Activated T-cell treated with anti-CD3 and anti-CD28 coated beads, Interleukin-2, amount 50 U/mL, for 72 hours (primary cell): ENCODE data around the gene HOXB2. TPM values are rescaled to one million over a fixed set of nuclear protein-coding genes. Genes with fewer than 3 reads are reported as not detected.

Source experiments
- ATAC-seq, 2 donors: fragments of 150-1000 bp; cut with Tn5 transposase; replicated peaks in 1 of 2; 2 replicates each; pipeline ENCODE4 v1.10.0; 2021; ENCODE audit warnings: moderate library complexity in 2 of 2, mild to moderate bottlenecking in 1 of 2
- DNase-seq, 2 donors: peaks; one replicate each; pipeline ENCODE4 v3.0.0; 2021 to 2022; ENCODE audit warnings: mixed read lengths in 1 of 2
- H3K27ac Mint-ChIP-seq: one replicate; pipeline ENCODE4 v1.8.0; 2022; ENCODE audit warnings: mild to moderate bottlenecking, moderate library complexity, mixed read lengths
- H3K27me3 Mint-ChIP-seq: one replicate; pipeline ENCODE4 v1.8.0; 2022; ENCODE audit warnings: low read depth, mixed read lengths
- H3K36me3 Mint-ChIP-seq, 2 donors: one replicate each; pipeline ENCODE4 v1.8.0; 2022; ENCODE audit warnings: mixed read lengths in 2 of 2, mild to moderate bottlenecking in 1 of 2; ENCODE audit not compliant: insufficient read depth in 2 of 2
- H3K4me1 Mint-ChIP-seq: one replicate; pipeline ENCODE4 v1.8.0; 2022; ENCODE audit warnings: low read depth, mixed read lengths
- H3K4me3 Mint-ChIP-seq, 2 donors: one replicate each; pipeline ENCODE4 v1.8.0; 2022; ENCODE audit warnings: mild to moderate bottlenecking in 2 of 2, mixed read lengths in 2 of 2, moderate library complexity in 2 of 2
- H3K9me3 Mint-ChIP-seq, 2 donors: one replicate each; pipeline ENCODE4 v1.8.0; 2022; ENCODE audit warnings: mixed read lengths in 2 of 2
- total RNA-seq, 2 donors: library from RNA; stranded (reverse); gene quantifications; one replicate each; pipeline ENCODE4 v1.2.3, GENCODE V29; 2022

The HOXB2 gene
- total RNA-seq, 2 donors from 2014 or later, result 18.1 to 37.7 TPM

DNA sequence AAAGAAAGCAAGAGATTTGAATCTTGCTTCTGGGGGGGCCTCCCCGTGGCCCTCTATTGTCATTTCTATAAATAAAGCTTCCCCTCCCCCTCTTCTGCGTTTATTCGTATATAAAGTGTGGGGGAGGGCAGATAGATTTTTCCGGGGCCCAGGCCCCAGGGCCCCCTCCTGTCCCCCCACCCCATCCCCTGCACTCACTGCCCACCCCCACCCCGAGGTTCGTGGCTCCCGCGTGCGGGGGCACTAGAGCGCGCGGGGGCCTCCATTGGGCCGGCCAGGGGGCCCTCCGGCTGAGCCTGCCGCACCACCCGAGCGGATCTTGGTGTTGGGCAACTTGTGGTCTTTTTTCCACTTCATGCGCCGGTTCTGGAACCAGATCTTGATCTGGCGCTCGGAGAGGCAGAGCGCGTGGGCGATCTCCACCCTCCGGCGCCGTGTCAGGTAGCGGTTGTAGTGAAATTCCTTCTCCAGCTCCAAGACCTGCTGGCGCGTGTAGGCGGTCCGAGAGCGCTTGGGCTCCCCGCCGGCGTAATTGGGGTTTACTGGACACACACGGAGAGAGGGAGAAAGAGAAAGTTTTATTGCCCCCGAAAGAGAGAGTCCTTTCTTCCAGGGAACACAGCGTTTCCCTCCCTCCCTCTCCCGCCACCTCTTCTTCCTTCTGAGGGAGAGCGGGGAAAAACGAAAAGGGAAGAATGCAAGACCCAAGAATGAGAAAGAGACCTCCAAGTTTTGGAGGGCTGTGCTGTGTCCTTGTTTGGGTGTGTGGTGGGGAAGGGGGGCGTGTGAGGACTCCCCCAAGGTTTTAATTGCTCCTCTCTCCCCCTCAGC is 31.8 kb upstream of the HOXB2 start:
- Mint-ChIP-seq H3K9me3 (no peaks in the 10 kb centered on the region), H3K36me3 (peaks cover 2 to 3% of the 10 kb centered on the region in 2 donors), H3K27ac (no peak overlapping the region), H3K4me3 (peak overlapping the region; percentile 75 to 78), H3K27me3 (peaks cover 41% of the 10 kb centered on the region), H3K4me1 (peaks cover 45% of the 10 kb centered on the region)
- DNase-seq (no peak), ATAC-seq (no peak)

DNA sequence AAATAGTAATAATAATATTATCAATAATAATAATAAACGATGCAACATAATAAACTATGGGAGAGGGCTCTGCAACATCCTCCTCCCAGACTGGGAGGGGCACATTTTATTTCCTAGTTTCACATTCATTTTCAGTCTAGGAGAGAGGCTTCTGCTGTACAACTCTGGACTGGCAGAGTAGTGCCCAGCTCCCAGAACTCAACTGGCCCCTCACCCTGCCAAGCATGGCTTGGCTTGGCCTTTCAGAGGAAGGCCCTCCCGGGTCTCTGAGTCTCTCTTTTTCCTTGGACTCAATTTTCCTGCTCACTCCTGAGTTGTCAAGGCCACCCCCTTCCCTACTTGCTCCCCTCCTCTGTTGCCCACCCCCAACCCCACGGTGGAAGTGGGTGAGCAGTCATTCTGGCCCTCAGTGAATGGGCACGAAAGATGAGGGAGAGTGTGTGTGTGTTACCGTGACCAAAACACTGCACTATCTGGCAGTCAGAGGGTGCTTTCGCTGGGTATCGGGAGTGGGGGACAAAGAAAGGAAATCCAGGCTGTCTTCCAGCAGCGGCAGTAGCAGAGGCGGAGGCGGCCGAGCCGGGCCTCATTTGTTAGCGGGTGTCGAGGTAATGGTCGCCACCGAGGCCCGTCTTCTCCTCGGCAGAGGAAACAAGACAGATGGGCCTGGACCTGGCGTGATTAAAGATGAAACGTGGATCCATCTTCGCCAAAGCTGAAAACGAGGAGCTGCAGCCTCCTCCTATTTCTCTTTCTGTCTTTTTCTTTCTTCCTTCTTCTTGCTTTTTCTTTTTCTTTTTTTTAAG is 31.0 kb upstream of the HOXB2 start:
- Mint-ChIP-seq H3K4me1 (peaks cover 37% of the 10 kb centered on the region), H3K36me3 (peaks cover 2 to 3% of the 10 kb centered on the region in 2 donors), H3K4me3 (peak overlapping the region in 1 of 2 donors; percentile 37), H3K9me3 (no peaks in the 10 kb centered on the region), H3K27ac (no peak overlapping the region), H3K27me3 (peaks cover 33% of the 10 kb centered on the region)
- ATAC-seq (no peak), DNase-seq (no peak)

DNA sequence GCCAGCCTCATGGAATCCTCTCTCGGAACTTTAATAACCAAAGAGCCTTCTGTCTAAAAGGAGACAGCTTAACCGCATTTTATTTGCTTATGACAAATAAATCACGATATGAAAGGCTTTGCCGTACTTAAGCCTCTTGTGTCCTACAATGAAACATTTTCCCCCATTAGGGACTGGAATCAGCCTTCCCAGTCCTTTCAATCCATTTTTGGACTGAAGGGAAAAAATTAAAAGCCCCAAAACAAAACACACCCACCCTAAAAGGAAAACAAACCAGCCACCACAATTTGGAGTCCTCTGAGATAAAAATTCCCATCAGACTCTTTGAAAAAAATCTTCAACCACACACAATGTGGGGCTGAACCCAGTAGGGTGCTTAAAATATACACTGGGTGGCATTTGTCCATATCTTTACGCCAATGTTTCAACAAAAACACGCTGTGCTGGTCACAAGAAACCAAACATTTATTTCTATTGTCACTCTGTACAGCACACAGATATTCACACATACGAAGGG is 30.2 kb upstream of the HOXB2 start:
- Mint-ChIP-seq H3K27ac (no peak overlapping the region), H3K27me3 (peaks cover 25% of the 10 kb centered on the region), H3K4me1 (peaks cover 29% of the 10 kb centered on the region), H3K4me3 (no peak overlapping the region), H3K9me3 (no peaks in the 10 kb centered on the region), H3K36me3 (peaks cover 2 to 3% of the 10 kb centered on the region in 2 donors)
- ATAC-seq (no peak), DNase-seq (no peak)

DNA sequence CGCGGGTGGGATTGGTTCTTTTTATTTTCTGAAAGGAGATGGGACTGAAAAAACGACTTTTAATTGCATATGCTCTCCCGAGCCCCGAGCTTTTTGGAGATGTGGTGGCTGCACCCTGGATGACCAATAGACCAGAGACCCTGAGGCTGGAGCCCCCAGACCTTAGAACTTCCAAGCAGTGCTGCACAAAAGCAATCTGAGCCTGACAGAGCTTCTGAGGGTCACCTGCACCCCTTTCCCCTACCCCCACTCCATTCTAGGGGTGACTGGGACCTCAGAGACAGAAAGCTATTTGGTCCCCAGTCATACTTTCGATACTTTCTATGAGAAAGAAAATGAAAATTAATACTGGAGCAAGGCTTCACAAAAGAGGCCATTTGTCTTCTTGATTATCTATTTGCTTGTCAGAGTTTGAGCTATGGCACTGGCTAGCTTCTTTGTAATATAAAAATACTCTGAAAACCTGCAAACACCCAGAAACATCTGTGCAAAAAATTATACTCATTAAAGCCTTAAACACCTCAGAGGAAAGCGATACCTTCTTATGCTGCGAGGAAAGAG is 29.7 kb upstream of the HOXB2 start:
- Mint-ChIP-seq H3K4me3 (no peak overlapping the region), H3K36me3 (peaks cover 2 to 3% of the 10 kb centered on the region in 2 donors), H3K9me3 (no peaks in the 10 kb centered on the region), H3K27ac (no peak overlapping the region), H3K27me3 (peaks cover 20% of the 10 kb centered on the region), H3K4me1 (peaks cover 24% of the 10 kb centered on the region)
- no peak for DNase-seq
- no peak for ATAC-seq

DNA sequence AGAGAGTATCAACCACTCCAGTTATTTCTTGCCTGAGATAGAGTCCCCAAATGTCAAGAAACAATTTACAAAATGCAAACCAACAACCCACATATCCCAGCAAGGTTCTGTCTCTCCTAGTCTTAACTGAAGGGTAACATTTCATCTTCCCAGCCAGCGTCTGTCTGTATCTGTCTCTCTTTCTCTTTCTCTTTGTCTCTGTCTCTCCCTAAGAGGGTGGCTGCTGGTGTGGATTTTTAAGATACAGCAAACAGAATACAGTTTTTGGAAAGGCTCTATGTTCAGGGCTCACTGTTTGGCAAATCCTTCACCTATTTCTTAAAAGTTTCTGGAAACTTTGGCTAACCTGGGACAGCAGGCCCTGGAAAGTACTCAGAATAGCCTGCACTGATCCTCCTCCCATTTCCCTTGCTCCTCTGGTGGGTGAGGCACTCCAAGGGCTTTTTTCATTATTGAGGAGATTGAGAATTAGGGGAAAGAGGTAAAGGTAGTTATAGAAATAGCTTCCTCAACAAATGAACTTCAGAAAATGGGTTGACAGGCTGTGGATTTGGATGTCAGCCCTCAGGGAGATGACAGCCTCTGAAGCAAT is 27.0 kb upstream of the HOXB2 start:
- ATAC-seq, result no peak
- DNase-seq, result no peak

DNA sequence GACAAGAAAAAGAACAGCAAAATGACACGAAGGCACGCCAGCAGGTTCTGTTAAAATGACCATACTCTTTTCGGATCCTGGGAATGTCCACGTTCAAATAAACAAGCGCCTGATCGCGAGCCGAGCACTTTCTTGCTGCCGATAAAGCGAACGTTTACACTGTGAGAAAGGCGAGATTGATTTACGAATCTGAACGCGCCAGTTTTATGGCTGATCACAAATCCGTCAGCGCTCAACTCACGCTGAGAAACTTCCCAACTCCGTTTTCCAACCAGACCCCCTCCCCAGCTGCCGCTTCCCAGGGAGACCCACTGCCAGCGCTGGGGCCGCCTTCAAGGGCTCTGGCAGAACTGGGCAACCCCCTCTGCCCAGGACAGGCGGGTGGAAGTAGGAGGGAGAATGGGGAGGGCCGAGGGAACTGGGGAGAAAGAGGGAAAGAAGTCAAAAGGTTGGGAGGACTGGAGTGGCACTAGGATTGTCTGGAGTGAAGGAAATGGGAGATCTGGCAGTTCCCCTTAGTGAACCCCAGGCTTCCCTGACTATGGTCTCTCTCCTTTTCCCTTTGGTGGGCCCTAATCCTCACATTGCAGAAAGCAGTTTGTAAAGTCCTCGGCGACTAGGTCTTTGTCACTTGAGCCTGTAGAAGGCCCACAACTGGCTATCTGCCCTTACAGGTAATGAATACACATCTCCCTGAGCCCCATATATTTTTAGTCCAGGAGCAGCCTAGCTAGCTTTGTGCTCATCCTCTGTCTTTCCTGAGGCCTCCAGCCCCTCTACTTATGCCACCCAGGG is 26.3 kb upstream of the HOXB2 start:
- H3K27ac Mint-ChIP-seq, result no peak overlapping the region
- DNase-seq, result no peak
- H3K9me3 Mint-ChIP-seq, result no peaks in the 10 kb centered on the region
- H3K36me3 Mint-ChIP-seq, result no peaks in the 10 kb centered on the region
- H3K4me1 Mint-ChIP-seq, result peaks cover 8% of the 10 kb centered on the region
- H3K27me3 Mint-ChIP-seq, result peaks cover 9% of the 10 kb centered on the region
- ATAC-seq, result no peak
- H3K4me3 Mint-ChIP-seq, result no peak overlapping the region

More for the DNA sequence above, 27.0 kb upstream of the HOXB2 start:
- Mint-ChIP-seq H3K9me3 (no peaks in the 10 kb centered on the region), H3K4me3 (no peak overlapping the region), H3K27me3 (peaks cover 9% of the 10 kb centered on the region), H3K36me3 (no peaks in the 10 kb centered on the region), H3K4me1 (peaks cover 11% of the 10 kb centered on the region), H3K27ac (no peak overlapping the region)

DNA sequence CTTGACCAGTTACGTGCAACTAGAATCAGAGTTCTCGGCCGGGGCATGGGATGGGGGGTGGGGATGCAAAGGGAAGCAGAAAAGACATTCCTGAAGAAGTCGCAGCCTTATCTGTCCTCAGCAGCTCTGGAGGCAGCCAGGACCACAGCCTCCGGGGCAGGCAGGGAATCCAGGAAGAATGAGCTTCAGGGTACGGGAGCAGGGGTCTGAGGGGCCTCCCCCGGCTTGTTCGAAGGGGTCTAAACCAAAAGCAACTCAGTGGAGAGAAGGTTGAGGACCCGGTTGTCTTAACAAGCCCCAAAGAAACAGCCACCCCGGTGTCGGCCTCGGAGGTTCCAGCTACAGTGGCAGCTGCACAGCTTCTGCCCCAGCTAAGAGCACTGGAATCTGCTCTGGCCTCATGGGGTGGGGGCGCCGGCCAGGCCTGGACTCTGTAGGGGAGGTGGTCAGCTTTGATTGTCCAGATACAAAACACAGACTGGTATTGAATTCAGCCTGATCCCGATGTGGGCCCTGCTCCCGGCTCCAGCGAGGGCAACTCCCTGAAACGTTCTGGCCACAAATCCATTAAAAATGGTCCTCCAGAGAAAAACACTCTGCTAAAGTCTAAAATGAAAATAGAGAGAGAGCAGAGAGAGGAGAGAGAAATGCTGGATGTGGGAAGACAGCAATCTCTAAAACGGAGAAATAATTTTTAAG is 25.6 kb upstream of the HOXB2 start:
- Mint-ChIP-seq H3K4me1 (peaks cover 4% of the 10 kb centered on the region), H3K4me3 (no peak overlapping the region), H3K36me3 (no peaks in the 10 kb centered on the region), H3K27me3 (peaks cover 9% of the 10 kb centered on the region), H3K9me3 (no peaks in the 10 kb centered on the region), H3K27ac (no peak overlapping the region)
- DNase-seq, result no peak
- no peak for ATAC-seq

DNA sequence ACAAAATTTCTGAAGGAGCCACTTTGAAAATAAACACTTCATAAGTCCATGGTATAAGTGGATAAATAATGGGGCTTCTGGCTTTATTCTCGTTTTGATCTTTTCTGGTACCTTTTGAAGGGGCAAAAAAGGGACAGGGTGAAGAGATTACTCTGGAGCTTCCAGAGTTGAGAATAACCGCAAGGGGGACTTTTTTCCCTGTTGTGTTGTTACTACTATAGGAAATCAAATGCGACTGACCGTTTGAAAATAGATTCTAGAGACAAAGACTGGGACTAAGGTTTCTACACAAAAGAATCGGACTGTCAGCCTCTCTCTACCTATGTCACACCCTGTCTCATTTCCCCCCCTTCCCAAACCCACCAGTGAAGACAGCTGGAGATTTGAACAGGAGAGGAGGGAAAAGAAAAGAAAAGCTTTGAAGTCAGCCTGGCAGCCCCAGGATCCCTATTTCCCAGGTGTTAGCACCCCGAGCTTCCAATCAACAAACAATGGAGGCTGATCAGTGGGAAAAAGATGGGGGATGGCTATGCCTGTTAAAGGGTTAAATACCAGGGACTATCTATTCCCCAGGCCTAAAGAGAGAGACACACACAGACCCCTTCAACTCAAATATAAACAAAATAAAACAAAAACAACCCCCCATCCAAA is 24.9 kb upstream of the HOXB2 start:
- no peaks in the 10 kb centered on the region for H3K9me3 Mint-ChIP-seq
- no peak overlapping the region for H3K4me3 Mint-ChIP-seq
- DNase-seq, result no peak
- no peak overlapping the region for H3K27ac Mint-ChIP-seq
- H3K27me3 Mint-ChIP-seq, result peaks cover 8% of the 10 kb centered on the region
- peaks cover 4% of the 10 kb centered on the region for H3K4me1 Mint-ChIP-seq
- H3K36me3 Mint-ChIP-seq, result no peaks in the 10 kb centered on the region
- ATAC-seq, result no peak

DNA sequence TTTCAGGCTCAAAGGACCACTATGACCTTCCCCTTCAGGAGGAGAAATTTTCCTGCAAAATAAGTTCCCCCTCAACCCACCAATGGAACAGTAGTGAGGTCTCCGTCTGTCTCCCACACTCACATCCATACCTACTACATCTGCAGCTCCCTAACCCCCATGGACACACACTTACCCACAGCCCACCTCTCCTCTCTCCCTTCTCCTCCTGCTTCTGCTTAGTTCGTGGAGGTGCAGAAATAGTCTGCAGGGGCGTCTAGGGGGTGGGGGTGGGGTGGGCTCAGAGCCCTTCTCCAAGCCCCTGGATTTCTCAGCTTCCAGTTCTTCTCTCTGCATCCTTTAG is 24.3 kb upstream of the HOXB2 start:
- Mint-ChIP-seq H3K9me3 (no peaks in the 10 kb centered on the region), H3K4me1 (peaks cover 4% of the 10 kb centered on the region), H3K27me3 (peaks cover 2% of the 10 kb centered on the region), H3K4me3 (no peak overlapping the region), H3K27ac (no peak overlapping the region), H3K36me3 (no peaks in the 10 kb centered on the region)
- ATAC-seq (no peak), DNase-seq (no peak)

DNA sequence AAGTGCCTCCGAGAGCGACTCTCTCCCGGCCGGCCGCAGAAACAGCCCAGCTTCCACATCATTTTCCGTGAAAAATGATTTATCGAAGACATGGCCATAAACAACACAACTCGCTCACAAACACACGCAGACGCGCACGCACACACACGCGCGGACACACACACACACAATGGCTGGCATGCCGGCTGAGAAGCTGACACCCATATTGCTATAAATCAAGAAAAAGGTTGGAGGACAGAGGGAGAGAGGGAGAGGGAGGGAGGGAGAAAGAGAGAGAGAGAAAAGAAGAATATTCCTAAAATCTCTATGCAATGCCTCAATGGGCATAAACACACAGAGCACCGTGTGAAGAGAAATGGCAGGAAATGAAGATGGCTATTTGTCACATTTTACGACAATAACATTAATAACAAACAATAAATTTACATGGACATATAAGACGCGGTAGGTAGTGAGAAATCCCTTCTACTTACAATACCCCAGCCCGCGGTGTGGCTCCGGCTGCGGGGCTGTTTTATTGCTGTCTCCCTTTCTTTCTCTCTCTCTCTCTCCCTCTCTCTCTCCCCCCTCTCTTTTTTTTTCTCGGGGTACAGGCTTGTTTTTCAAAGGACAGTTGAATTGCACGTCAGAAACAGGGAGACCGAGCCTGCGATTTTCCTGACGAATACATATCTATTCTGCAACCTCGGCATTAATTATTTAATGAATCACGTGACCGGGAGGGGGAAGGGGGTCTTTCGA is 23.8 kb upstream of the HOXB2 start:
- no peaks in the 10 kb centered on the region for H3K36me3 Mint-ChIP-seq
- H3K9me3 Mint-ChIP-seq, result no peaks in the 10 kb centered on the region
- peaks cover 2% of the 10 kb centered on the region for H3K27me3 Mint-ChIP-seq
- H3K27ac Mint-ChIP-seq, result no peak overlapping the region
- no peak for DNase-seq
- no peak for ATAC-seq
- peaks cover 4% of the 10 kb centered on the region for H3K4me1 Mint-ChIP-seq
- H3K4me3 Mint-ChIP-seq, result peak overlapping the region; percentile 4 to 53

DNA sequence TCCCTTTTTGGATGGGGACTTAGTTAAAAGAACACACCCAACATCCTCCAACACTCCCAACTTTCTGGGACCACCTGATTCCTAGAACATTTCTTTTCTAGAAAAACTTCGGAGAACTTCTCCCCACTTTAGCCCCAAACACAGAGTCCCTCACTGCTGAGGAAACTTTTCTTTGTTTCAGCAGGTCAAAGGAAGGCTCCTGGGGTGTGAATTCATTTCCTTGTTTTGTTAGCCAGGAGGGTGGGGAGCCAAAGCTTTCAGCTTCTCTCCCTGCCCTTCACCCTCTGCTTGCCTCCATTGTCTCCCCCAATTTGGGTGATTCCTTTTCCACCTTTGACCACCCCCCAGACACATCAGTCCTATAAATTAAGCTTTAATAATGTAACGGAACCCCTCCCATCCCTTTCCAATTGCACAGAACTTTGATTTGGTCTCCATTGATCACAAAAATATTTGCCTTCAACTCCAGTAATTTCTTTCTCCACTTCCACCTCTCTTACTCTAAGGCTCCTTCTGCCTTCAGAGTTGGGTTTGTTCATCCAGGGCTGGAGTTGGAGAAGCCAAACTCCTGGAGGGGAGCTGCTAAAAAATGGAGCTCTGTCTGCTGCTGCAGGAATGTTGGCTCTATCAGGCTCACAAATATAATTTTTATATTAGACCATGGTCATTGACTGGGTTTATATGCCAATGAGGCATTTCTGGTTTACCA is 22.9 kb upstream of the HOXB2 start:
- H3K36me3 Mint-ChIP-seq, result no peaks in the 10 kb centered on the region
- ATAC-seq (no peak), DNase-seq (no peak)
- peaks cover 10% of the 10 kb centered on the region for H3K27me3 Mint-ChIP-seq
- H3K4me1 Mint-ChIP-seq, result peaks cover 4% of the 10 kb centered on the region
- H3K4me3 Mint-ChIP-seq, result peak overlapping the region in 1 of 2 donors; percentile 53
- H3K27ac Mint-ChIP-seq, result no peak overlapping the region
- no peaks in the 10 kb centered on the region for H3K9me3 Mint-ChIP-seq
